HepG2 (cell line): ENCODE measurements around the gene TRIM10. TPM values are rescaled to one million over a fixed set of nuclear protein-coding genes. Genes with fewer than 3 reads are reported as not detected.

Experiments used
- ATAC-seq: fragments of 200-7000 bp; cut with Tn5 transposase; 3 replicates; pipeline ENCODE4 v1.9.1; 2020; ENCODE audit warnings: mild to moderate bottlenecking, moderate library complexity
- BruUV-seq: library from RNA; stranded (reverse); fragments of 400-500 nt; replicated peaks from 2 replicates; lab custom pipeline; 2021; lab: Mats Ljungman, UMichigan
- CTCF ChIA-PET: fragments of 300-600 bp; formaldehyde crosslinking; extraction: SDS; loops from one replicate; lab custom pipeline; 2021; ENCODE audit warnings: low total read pairs, inconsistent platforms, low intra/inter-chr PET ratio; lab: Yijun Ruan, JAX
- POLR2A ChIA-PET: fragments of 350-600 bp; sonication (Branson Sonifier 250); formaldehyde crosslinking; loops from one replicate; lab custom pipeline; 2020; ENCODE audit warnings: antibody characterized with exemption, inconsistent platforms; lab: Yijun Ruan, JAX
- DNase-seq: peaks from one replicate; pipeline ENCODE4 v3.0.0-alpha.2; 2015; ENCODE audit warnings: low spot score
- FAIRE-seq: peaks from 3 replicates; lab custom pipeline; 2011; peaks lifted over from hg19 to GRCh38; lab: Jason Lieb, UNC
- H2AFZ ChIP-seq: one replicate; pipeline ENCODE4 v1.6.1; 2011; ENCODE audit warnings: low read length, inconsistent platforms
- H3K27ac ChIP-seq: fragments of 300-600 bp; 3 replicates; pipeline ENCODE4 v1.8.0; 2011; ENCODE audit warnings: mixed run types, mild to moderate bottlenecking, mixed read lengths, low read length, inconsistent platforms; ENCODE audit not compliant: insufficient read depth; ENCODE audit errors: extremely low read length
- H3K27me3 ChIP-seq, 2 experiments: fragments of 200-600 bp in 1 of 2; 2 replicates in 1 of 2; 3 replicates in 1 of 2; pipeline versions ENCODE4 v1.6.0 to v1.8.0; 2011; ENCODE audit warnings: low read length in 2 of 2, mild to moderate bottlenecking in 2 of 2, moderate library complexity in 2 of 2, inconsistent platforms in 1 of 2; ENCODE audit not compliant: insufficient read depth in 2 of 2, control insufficient read depth in 1 of 2
- H3K36me3 ChIP-seq, 2 experiments: fragments of 200-600 bp in 1 of 2; replicated peaks in 1 of 2; 2 replicates in 1 of 2; 3 replicates in 1 of 2; pipeline versions ENCODE4 v1.5.1 to v1.8.0; 2011; ENCODE audit warnings: low read length in 2 of 2, inconsistent platforms in 1 of 2; ENCODE audit not compliant: insufficient read depth in 2 of 2, control insufficient read depth in 1 of 2
- H3K4me1 ChIP-seq: 2 replicates; pipeline ENCODE4 v1.5.1; 2012; ENCODE audit warnings: low read length, inconsistent platforms; ENCODE audit not compliant: insufficient read depth
- H3K4me2 ChIP-seq: 2 replicates; pipeline ENCODE4 v1.6.0; 2011; ENCODE audit warnings: low read depth, low read length, inconsistent platforms
- H3K4me3 ChIP-seq, 3 experiments: fragments of 200-600 bp in 1 of 3; sonication (generic), shearing (Covaris generic) in 1 of 3; replicated peaks in 1 of 3; 2 replicates each; pipeline ENCODE4 v1.5.1; 2011 to 2016; ENCODE audit warnings: low read length in 3 of 3, inconsistent platforms in 2 of 3, low read depth in 2 of 3, mild to moderate bottlenecking in 2 of 3, control low read depth in 1 of 3, mixed read lengths in 1 of 3; ENCODE audit not compliant: insufficient read depth in 1 of 3
- H3K79me2 ChIP-seq: one replicate; pipeline ENCODE4 v1.6.1; 2011; ENCODE audit warnings: low read length, inconsistent platforms; ENCODE audit not compliant: insufficient read depth
- H3K9ac ChIP-seq: 2 replicates; pipeline ENCODE4 v1.6.0; 2011; ENCODE audit warnings: mild to moderate bottlenecking, low read depth, low read length, inconsistent platforms; ENCODE audit not compliant: insufficient read depth
- H3K9me3 ChIP-seq: 2 replicates; pipeline ENCODE4 v1.5.1; 2012; ENCODE audit warnings: mild to moderate bottlenecking, low read length
- H4K20me1 ChIP-seq: 2 replicates; pipeline ENCODE4 v1.6.0; 2011; ENCODE audit warnings: inconsistent platforms, mild to moderate bottlenecking, low read length, moderate library complexity; ENCODE audit not compliant: insufficient read depth
- ATF1 ChIP-seq: IDR thresholded peaks from 2 replicates; pipeline ENCODE4 v1.6.1; 2016; ENCODE audit warnings: mild to moderate bottlenecking, control low read depth
- BORCS8-MEF2B ChIP-seq: sonication (generic); formaldehyde crosslinking; IDR thresholded peaks from 2 replicates; pipeline ENCODE4 v1.8.0; 2022; ENCODE audit warnings: mild to moderate bottlenecking, missing genetic modification reagents
- ERF ChIP-seq: IDR thresholded peaks from 2 replicates; pipeline ENCODE4 v1.6.1; 2018; ENCODE audit warnings: missing biosample characterization, missing genetic modification reagents
- ESRRA ChIP-seq: sonication (generic); formaldehyde crosslinking; IDR thresholded peaks from 2 replicates; pipeline ENCODE4 v1.5.1; 2020; ENCODE audit warnings: mild to moderate bottlenecking, low read depth, missing genetic modification reagents
- HDAC1 ChIP-seq: sonication (generic); formaldehyde crosslinking; IDR thresholded peaks from 2 replicates; pipeline ENCODE4 v1.5.1; 2020; ENCODE audit warnings: mild to moderate bottlenecking, missing genetic modification reagents
- MIER3 ChIP-seq: IDR thresholded peaks from 2 replicates; pipeline ENCODE4 v1.6.1; 2016; ENCODE audit warnings: missing compliant biosample characterization, borderline replicate concordance
- RBFOX2 ChIP-seq: fragments of 200-400 bp; formaldehyde crosslinking; IDR thresholded peaks from 2 replicates; pipeline ENCODE4 v1.6.1; 2017; ENCODE audit warnings: low read depth, mild to moderate bottlenecking, low read length
- RBM39 ChIP-seq: fragments of 200-400 bp; formaldehyde crosslinking; IDR thresholded peaks from one replicate; pipeline ENCODE4 v1.6.1; 2018; ENCODE audit warnings: antibody characterized with exemption, mild to moderate bottlenecking, low read depth, low read length; ENCODE audit not compliant: poor library complexity, severe bottlenecking
- SALL1 ChIP-seq: sonication (generic); formaldehyde crosslinking; IDR thresholded peaks from 2 replicates; pipeline ENCODE4 v1.8.0; 2022; ENCODE audit warnings: mild to moderate bottlenecking, missing genetic modification reagents
- SIX4 ChIP-seq: sonication (generic); formaldehyde crosslinking; IDR thresholded peaks from 2 replicates; pipeline ENCODE4 v1.4.0; 2020; ENCODE audit warnings: missing genetic modification reagents
- SMYD3 ChIP-seq: sonication (generic); formaldehyde crosslinking; IDR thresholded peaks from 2 replicates; pipeline ENCODE4 v1.8.1; 2023; ENCODE audit warnings: mild to moderate bottlenecking, missing genetic modification reagents
- SUZ12 ChIP-seq: fragments of 150-350 bp; IDR thresholded peaks from 2 replicates; pipeline ENCODE4 v1.6.1; 2014; ENCODE audit warnings: low read depth, low read length
- THAP11 ChIP-seq: IDR thresholded peaks from 2 replicates; pipeline ENCODE4 v1.6.1; 2016; ENCODE audit warnings: missing biosample characterization, missing genetic modification reagents
- THAP7 ChIP-seq: sonication (generic); formaldehyde crosslinking; IDR thresholded peaks from 2 replicates; pipeline ENCODE4 v1.8.1; 2023; ENCODE audit warnings: mild to moderate bottlenecking, missing genetic modification reagents
- TMF1 ChIP-seq: sonication (generic); formaldehyde crosslinking; IDR thresholded peaks from 2 replicates; pipeline ENCODE4 v1.8.1; 2022; ENCODE audit warnings: low read depth, missing genetic modification reagents
- ZNF547 ChIP-seq: sonication (generic); formaldehyde crosslinking; IDR thresholded peaks from 2 replicates; pipeline ENCODE4 v1.5.1; 2020; ENCODE audit warnings: mild to moderate bottlenecking, missing genetic modification reagents
- ZNF766 ChIP-seq: sonication (generic); formaldehyde crosslinking; IDR thresholded peaks from 2 replicates; pipeline ENCODE4 v1.5.0; 2020; ENCODE audit warnings: missing genetic modification reagents, borderline replicate concordance
- ZNF878 ChIP-seq: sonication (generic); formaldehyde crosslinking; IDR thresholded peaks from 2 replicates; pipeline ENCODE4 v1.8.1; 2023; ENCODE audit warnings: mild to moderate bottlenecking, missing genetic modification reagents, moderate library complexity
- WGBS: methylation state at CpG from one replicate; pipeline ENCODE4 v1.1.6; 2017; ENCODE audit warnings: low lambda C conversion rate; 5-methylcytosine and 5-hydroxymethylcytosine counted together
- in situ Hi-C: cut with HindIII; loops from 2 replicates; pipeline ENCODE4 v1.10.0; 2017; ENCODE audit warnings: low pct_unique_long_range_greater_than_20kb; ENCODE audit not compliant: extremely low pct_ligation_motif_present
- intact Hi-C: fragments of 100-400 bp; cut with micrococcal nuclease; formaldehyde crosslinking; loops from one replicate; pipeline ENCODE4 v1.10.0; 2022; ENCODE audit not compliant: unreplicated experiment
- polyA plus RNA-seq, 8 experiments: library from polyadenylated mRNA; depleted of rRNA in 3 of 8; stranded (reverse) in 7 of 8; unstranded in 1 of 8; fragments of >200 nt; fragmentation: Illumina TruSeq in 4 of 8; extraction: Trizol in 4 of 8; gene quantifications; 2 replicates each; pipeline versions ENCODE4 v1.2.1 to v1.2.3, GENCODE V29; 2011 to 2016; ENCODE audit warnings: low read depth in 4 of 8, missing spikeins in 1 of 8, mixed read lengths in 1 of 8; ENCODE audit not compliant: insufficient read depth in 1 of 8
- total RNA-seq, 5 experiments: library from RNA; depleted of rRNA; stranded (reverse); fragments of >200 nt; fragmentation: Illumina TruSeq; extraction: Trizol; gene quantifications; 2 replicates each; pipeline ENCODE4 v1.2.3, GENCODE V29; 2016; ENCODE audit warnings: low read depth in 1 of 5
- TF ChIP-seq, protein P1 (sequence below), 2 experiments: sonication (generic) in 1 of 2; formaldehyde crosslinking in 1 of 2; IDR thresholded peaks; 2 replicates each; pipeline versions ENCODE4 v1.4.0 to v1.6.1; 2018 to 2020; ENCODE audit warnings: missing genetic modification reagents in 2 of 2, borderline replicate concordance in 1 of 2, low read depth in 1 of 2, mild to moderate bottlenecking in 1 of 2, missing biosample characterization in 1 of 2
- TF ChIP-seq, protein P2 (sequence below): sonication (generic); formaldehyde crosslinking; IDR thresholded peaks from 2 replicates; pipeline ENCODE4 v1.5.1; 2020; ENCODE audit warnings: mild to moderate bottlenecking, moderate library complexity, missing genetic modification reagents

The TRIM10 gene
- total and polyA plus RNA-seq, 2 of the 13 experiments (the other 11 are each of a cell fraction or from before 2014, with no cell fraction given), result 4.1 to 6.8 TPM

DNA sequence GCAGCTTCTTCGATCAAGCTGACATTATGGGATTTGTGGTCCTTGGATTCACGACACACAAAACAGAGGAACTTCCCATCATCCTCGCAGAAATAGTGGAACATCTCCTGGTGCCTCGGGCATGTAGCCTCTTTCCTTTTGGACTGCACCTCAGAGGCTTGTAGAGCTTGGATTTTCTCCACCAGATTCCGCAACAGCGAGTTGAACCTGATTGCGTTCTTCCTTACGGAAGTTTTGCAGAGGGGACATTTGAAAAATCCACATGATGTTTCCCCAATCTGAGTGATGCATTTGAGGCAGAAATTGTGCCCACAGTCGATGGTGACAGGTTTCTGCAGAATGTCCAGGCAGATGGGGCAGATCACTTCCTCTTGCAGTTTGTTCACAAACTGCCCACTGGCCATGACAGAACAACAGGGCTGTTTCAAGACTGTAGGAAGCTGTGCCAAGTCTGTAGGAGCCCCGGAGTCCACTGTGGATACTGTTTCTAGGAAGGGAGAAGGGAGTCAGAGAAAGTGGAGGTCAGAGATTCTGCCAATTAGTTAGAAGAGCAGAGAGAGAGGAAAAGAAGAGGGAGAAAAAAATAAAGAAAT, 48.5 kb downstream of the TRIM10 start:
- intact Hi-C loops, result no loop called here
- no peak overlapping the region for H2AFZ ChIP-seq
- TSS peak; percentile 78 for BruUV-seq
- no peak overlapping the region for H3K27ac ChIP-seq
- no peaks in the 10 kb centered on the region for H3K79me2 ChIP-seq
- FAIRE-seq, result no peak
- H4K20me1 ChIP-seq, result no peaks in the 10 kb centered on the region
- 60% methylated on average over 9 of the region's 10 CpGs for WGBS
- no peaks in the 10 kb centered on the region for H3K9me3 ChIP-seq
- POLR2A ChIA-PET, result interaction anchor here (0.8 to 2.2 kb wide), 7 partner anchors 9 to 95 kb away, joined by 3 to 21 read pairs (median 4); no protein-coding TSS in a partner anchor
- in situ Hi-C loops, result no loop called here
- TF ChIP-seq SALL1 (CRISPR knock-in tag), result 0 out of 2 replicates have a peak, but pooled peaks have one; percentile 24
- TF ChIP-seq, protein P1, sequence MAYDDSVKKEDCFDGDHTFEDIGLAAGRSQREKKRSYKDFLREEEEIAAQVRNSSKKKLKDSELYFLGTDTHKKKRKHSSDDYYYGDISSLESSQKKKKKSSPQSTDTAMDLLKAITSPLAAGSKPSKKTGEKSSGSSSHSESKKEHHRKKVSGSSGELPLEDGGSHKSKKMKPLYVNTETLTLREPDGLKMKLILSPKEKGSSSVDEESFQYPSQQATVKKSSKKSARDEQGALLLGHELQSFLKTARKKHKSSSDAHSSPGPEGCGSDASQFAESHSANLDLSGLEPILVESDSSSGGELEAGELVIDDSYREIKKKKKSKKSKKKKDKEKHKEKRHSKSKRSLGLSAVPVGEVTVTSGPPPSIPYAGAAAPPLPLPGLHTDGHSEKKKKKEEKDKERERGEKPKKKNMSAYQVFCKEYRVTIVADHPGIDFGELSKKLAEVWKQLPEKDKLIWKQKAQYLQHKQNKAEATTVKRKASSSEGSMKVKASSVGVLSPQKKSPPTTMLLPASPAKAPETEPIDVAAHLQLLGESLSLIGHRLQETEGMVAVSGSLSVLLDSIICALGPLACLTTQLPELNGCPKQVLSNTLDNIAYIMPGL (CRISPR knock-in tag; IDR thresholded peaks at IDR 0.05; ENCODE audit: borderline replicate concordance in 1 of 2, low read depth in 1 of 2), result no peak
- TF ChIP-seq ZNF878 (CRISPR knock-in tag), result no peak
- 0 out of 2 replicates have a peak, but pooled peaks have one; percentile 6 for TF ChIP-seq MIER3 (CRISPR knock-in tag)
- TF ChIP-seq ESRRA (CRISPR knock-in tag), result no peak
- 0 out of 2 replicates have a peak, but pooled peaks have one; percentile 23 for TF ChIP-seq BORCS8-MEF2B (CRISPR knock-in tag)
- no peak for TF ChIP-seq THAP11 (CRISPR knock-in tag)
- TF ChIP-seq SMYD3, result 0 out of 2 replicates have a peak, but pooled peaks have one; percentile 25
- no peak for TF ChIP-seq RBM39
- no peak for TF ChIP-seq ERF (CRISPR knock-in tag)
- TF ChIP-seq TMF1 (CRISPR knock-in tag), result no peak
- TF ChIP-seq ZNF547 (CRISPR knock-in tag), result no peak
- no peak for TF ChIP-seq RBFOX2
- TF ChIP-seq ZNF766, result no peak
- 0 out of 2 replicates have a peak, but pooled peaks have one; percentile 36 for TF ChIP-seq THAP7
- TF ChIP-seq ATF1 (CRISPR knock-in tag), result no peak
- TF ChIP-seq, protein P2, sequence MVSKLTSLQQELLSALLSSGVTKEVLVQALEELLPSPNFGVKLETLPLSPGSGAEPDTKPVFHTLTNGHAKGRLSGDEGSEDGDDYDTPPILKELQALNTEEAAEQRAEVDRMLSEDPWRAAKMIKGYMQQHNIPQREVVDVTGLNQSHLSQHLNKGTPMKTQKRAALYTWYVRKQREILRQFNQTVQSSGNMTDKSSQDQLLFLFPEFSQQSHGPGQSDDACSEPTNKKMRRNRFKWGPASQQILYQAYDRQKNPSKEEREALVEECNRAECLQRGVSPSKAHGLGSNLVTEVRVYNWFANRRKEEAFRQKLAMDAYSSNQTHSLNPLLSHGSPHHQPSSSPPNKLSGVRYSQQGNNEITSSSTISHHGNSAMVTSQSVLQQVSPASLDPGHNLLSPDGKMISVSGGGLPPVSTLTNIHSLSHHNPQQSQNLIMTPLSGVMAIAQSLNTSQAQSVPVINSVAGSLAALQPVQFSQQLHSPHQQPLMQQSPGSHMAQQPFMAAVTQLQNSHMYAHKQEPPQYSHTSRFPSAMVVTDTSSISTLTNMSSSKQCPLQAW, result no peak
- 0 out of 2 replicates have a peak, but pooled peaks have one; percentile 22 for TF ChIP-seq HDAC1
- no peak for TF ChIP-seq SIX4 (CRISPR knock-in tag)
- TF ChIP-seq SUZ12, result no peak
- TF ChIP-seq, all 625 proteins: peak for 6
- no peak for DNase-seq
- Histone ChIP-seq H3K27me3 (no peaks in the 10 kb centered on the region), H3K36me3 (no peaks in the 10 kb centered on the region), H3K4me3 (no peak overlapping the region), H3K4me2 (no peak overlapping the region), H3K9ac (no peak overlapping the region), H3K4me1 (peaks cover 27% of the 10 kb centered on the region)
- ATAC-seq, result peak; percentile 50
- CTCF ChIA-PET, result no interaction called here
